ENCODE results near the gene POMGNT1.

DNA sequence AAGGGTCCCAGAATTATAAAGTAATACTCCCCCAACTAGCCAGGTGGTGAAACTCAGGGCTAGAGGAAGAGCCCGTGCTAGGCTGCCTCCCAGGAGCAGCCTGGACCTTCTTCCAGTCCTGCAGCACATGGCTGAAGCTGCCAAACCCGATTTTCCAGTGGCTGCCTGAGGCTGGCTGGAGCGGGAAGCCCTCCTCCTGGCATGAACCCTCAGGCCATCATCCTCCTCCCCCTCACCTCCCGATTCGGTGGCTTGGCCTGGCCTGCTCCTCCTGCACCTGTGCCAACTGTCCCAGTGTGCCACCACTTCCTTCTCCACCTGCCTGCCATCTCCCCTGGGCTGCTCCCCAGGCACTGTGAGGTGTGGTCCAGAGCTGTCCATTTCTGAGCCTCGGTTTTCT, 26.4 kb downstream of the POMGNT1 start:
- TF ChIP-seq, protein P1, sequence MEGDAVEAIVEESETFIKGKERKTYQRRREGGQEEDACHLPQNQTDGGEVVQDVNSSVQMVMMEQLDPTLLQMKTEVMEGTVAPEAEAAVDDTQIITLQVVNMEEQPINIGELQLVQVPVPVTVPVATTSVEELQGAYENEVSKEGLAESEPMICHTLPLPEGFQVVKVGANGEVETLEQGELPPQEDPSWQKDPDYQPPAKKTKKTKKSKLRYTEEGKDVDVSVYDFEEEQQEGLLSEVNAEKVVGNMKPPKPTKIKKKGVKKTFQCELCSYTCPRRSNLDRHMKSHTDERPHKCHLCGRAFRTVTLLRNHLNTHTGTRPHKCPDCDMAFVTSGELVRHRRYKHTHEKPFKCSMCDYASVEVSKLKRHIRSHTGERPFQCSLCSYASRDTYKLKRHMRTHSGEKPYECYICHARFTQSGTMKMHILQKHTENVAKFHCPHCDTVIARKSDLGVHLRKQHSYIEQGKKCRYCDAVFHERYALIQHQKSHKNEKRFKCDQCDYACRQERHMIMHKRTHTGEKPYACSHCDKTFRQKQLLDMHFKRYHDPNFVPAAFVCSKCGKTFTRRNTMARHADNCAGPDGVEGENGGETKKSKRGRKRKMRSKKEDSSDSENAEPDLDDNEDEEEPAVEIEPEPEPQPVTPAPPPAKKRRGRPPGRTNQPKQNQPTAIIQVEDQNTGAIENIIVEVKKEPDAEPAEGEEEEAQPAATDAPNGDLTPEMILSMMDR (IDR thresholded peaks at IDR 0.05), result no peak
- no peak for TF ChIP-seq POLR2AphosphoS5 (IDR thresholded peaks at IDR 0.05)
